GM23338 (cell line): Measurements from ENCODE around the gene PUS7.

Experiments
- CREB1 ChIP-seq: fragments of 250-450 bp; sonication (Bioruptor Pico); IDR thresholded peaks from 2 replicates; pipeline ENCODE4 v1.5.0; 2020; ENCODE audit warnings: low read depth, mild to moderate bottlenecking, moderate library complexity
- EZH2phosphoT487 ChIP-seq: fragments of 200-600 bp; sonication (generic); IDR thresholded peaks from one replicate; pipeline ENCODE4 v1.8.1; 2018; ENCODE audit warnings: antibody characterized with exemption; ENCODE audit not compliant: unreplicated experiment
- POLR2AphosphoS5 ChIP-seq: IDR thresholded peaks from 2 replicates; pipeline ENCODE4 v1.6.1; 2016; ENCODE audit warnings: antibody characterized with exemption, low read depth
- REST ChIP-seq: IDR thresholded peaks from one replicate; pipeline ENCODE4 v1.6.1; 2018; ENCODE audit warnings: antibody characterized with exemption; ENCODE audit not compliant: unreplicated experiment
- STAT1 ChIP-seq: IDR thresholded peaks from one replicate; pipeline ENCODE4 v1.6.1; 2016; ENCODE audit warnings: antibody characterized with exemption; ENCODE audit not compliant: unreplicated experiment
- TF ChIP-seq, protein P1 (sequence below), 2 experiments: fragments of 200-600 bp in 1 of 2; sonication (generic) in 1 of 2; conservative IDR thresholded peaks; 2 replicates each; pipeline versions ENCODE4 v1.5.1 to v1.6.1; 2016 to 2017; ENCODE audit warnings: antibody characterized with exemption in 2 of 2, low read depth in 2 of 2, mild to moderate bottlenecking in 2 of 2, moderate library complexity in 1 of 2

- TF ChIP-seq POLR2AphosphoS5, result no peak
- TF ChIP-seq, protein P1, sequence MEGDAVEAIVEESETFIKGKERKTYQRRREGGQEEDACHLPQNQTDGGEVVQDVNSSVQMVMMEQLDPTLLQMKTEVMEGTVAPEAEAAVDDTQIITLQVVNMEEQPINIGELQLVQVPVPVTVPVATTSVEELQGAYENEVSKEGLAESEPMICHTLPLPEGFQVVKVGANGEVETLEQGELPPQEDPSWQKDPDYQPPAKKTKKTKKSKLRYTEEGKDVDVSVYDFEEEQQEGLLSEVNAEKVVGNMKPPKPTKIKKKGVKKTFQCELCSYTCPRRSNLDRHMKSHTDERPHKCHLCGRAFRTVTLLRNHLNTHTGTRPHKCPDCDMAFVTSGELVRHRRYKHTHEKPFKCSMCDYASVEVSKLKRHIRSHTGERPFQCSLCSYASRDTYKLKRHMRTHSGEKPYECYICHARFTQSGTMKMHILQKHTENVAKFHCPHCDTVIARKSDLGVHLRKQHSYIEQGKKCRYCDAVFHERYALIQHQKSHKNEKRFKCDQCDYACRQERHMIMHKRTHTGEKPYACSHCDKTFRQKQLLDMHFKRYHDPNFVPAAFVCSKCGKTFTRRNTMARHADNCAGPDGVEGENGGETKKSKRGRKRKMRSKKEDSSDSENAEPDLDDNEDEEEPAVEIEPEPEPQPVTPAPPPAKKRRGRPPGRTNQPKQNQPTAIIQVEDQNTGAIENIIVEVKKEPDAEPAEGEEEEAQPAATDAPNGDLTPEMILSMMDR (conservative IDR thresholded peaks at IDR 0.05; ENCODE audit: low read depth in 2 of 2), result no peak
- no peak for TF ChIP-seq EZH2phosphoT487
- no peak for TF ChIP-seq REST
- no peak for TF ChIP-seq STAT1
- no peak for TF ChIP-seq CREB1 (CRISPR knock-in tag)
These were observed 28.7 kb downstream of the PUS7 start for GRCh38 chr7:105493196-105493922.
